H1 (cell line): ENCODE data around the gene S100A4. TPM values are rescaled to one million over a fixed set of nuclear protein-coding genes. Genes with fewer than 3 reads are reported as not detected.

Experiments
- CTCF ChIA-PET: fragments of 300-600 bp; sonication (Branson Sonifier 250); formaldehyde crosslinking; loops from one replicate; lab custom pipeline; 2021; ENCODE audit not compliant: partially characterized antibody; lab: Charles Lee
- POLR2A ChIA-PET: fragments of 300-600 bp; sonication (Branson Sonifier 250); formaldehyde crosslinking; loops from one replicate; lab custom pipeline; 2021; ENCODE audit warnings: inconsistent platforms; ENCODE audit not compliant: partially characterized antibody; lab: Charles Lee
- DNase-seq, 2 experiments: peaks; one replicate each; pipeline versions ENCODE4 v3.0.0 to v3.0.0-alpha.2; 2010 to 2022; ENCODE audit warnings: low spot score in 2 of 2, low read depth in 1 of 2, mixed read lengths in 1 of 2
- FAIRE-seq: peaks from 2 replicates; lab custom pipeline; 2011; peaks lifted over from hg19 to GRCh38; lab: Jason Lieb, UNC
- H2AFZ ChIP-seq: 2 replicates; pipeline ENCODE4 v1.8.1; 2012; ENCODE audit warnings: low read length, inconsistent platforms
- H2AK5ac ChIP-seq: 2 replicates; pipeline ENCODE4 v1.6.1; 2013; ENCODE audit warnings: low read depth, low read length
- H2BK120ac ChIP-seq: replicated peaks from 2 replicates; pipeline ENCODE3; 2013; ENCODE audit warnings: low read depth, low read length, inconsistent platforms
- H2BK12ac ChIP-seq: 2 replicates; pipeline ENCODE4 v1.6.1; 2013; ENCODE audit warnings: low read depth, low read length
- H2BK15ac ChIP-seq: 2 replicates; pipeline ENCODE4 v1.6.1; 2013; ENCODE audit warnings: low read length
- H2BK20ac ChIP-seq: 2 replicates; pipeline ENCODE4 v1.6.1; 2013; ENCODE audit warnings: low read length
- H2BK5ac ChIP-seq: 2 replicates; pipeline ENCODE4 v1.6.1; 2013; ENCODE audit warnings: low read depth, low read length
- H3K14ac ChIP-seq: 2 replicates; pipeline ENCODE4 v1.6.1; 2013; ENCODE audit warnings: inconsistent platforms; ENCODE audit not compliant: insufficient read length
- H3K18ac ChIP-seq: 2 replicates; pipeline ENCODE4 v1.6.1; 2013; ENCODE audit warnings: low read length; ENCODE audit errors: extremely low read depth
- H3K23ac ChIP-seq: 2 replicates; pipeline ENCODE4 v1.6.1; 2013; ENCODE audit warnings: inconsistent platforms; ENCODE audit not compliant: insufficient read length
- H3K23me2 ChIP-seq: 2 replicates; pipeline ENCODE4 v1.6.1; 2013; ENCODE audit warnings: low read depth, low read length
- H3K27ac ChIP-seq: 2 replicates; pipeline ENCODE4 v1.6.1; 2011; ENCODE audit warnings: low read depth, low read length, inconsistent platforms
- H3K27me3 ChIP-seq, 4 experiments: replicated peaks in 1 of 4; 1 replicate in 1 of 4; 2 replicates in 3 of 4; pipeline versions ENCODE4 v1.6.1 to v1.8.1; 2011 to 2013; ENCODE audit warnings: low read length in 3 of 4, mild to moderate bottlenecking in 3 of 4, inconsistent platforms in 2 of 4, mixed read lengths in 2 of 4, moderate library complexity in 1 of 4; ENCODE audit not compliant: control insufficient read depth in 3 of 4, insufficient read depth in 3 of 4; ENCODE audit errors: extremely low read depth in 1 of 4
- H3K36me3 ChIP-seq, 4 experiments: 2 replicates each; pipeline versions ENCODE4 v1.6.1 to v1.8.1; 2011 to 2013; ENCODE audit warnings: mild to moderate bottlenecking in 4 of 4, low read length in 3 of 4, moderate library complexity in 2 of 4, control low read depth in 1 of 4, inconsistent platforms in 1 of 4; ENCODE audit not compliant: insufficient read depth in 4 of 4, control insufficient read depth in 2 of 4
- H3K4ac ChIP-seq: replicated peaks from 2 replicates; pipeline ENCODE3; 2013; ENCODE audit warnings: low read length, low read depth, mixed read lengths, inconsistent platforms; ENCODE audit not compliant: insufficient read length
- H3K4me1 ChIP-seq, 4 experiments: replicated peaks in 1 of 4; 1 replicate in 1 of 4; 2 replicates in 3 of 4; pipeline versions ENCODE4 v1.6.1 to v1.8.1; 2011 to 2013; ENCODE audit warnings: low read length in 3 of 4, inconsistent platforms in 2 of 4, mixed read lengths in 1 of 4; ENCODE audit not compliant: insufficient read depth in 4 of 4, control insufficient read depth in 3 of 4
- H3K4me2 ChIP-seq, 2 experiments: 2 replicates each; pipeline versions ENCODE4 v1.6.1 to v1.8.1; 2011 to 2013; ENCODE audit warnings: low read depth in 2 of 2, low read length in 2 of 2, control low read depth in 1 of 2, inconsistent platforms in 1 of 2, mild to moderate bottlenecking in 1 of 2; ENCODE audit not compliant: insufficient read depth in 1 of 2
- H3K4me3 ChIP-seq, 4 experiments: fragments of 200-600, 300-600 bp in 1 of 4; sonication (generic), shearing (Covaris generic), sonication (Bioruptor Twin) in 1 of 4; 2 replicates each; pipeline versions ENCODE4 v1.5.1 to v1.8.1; 2011 to 2016; ENCODE audit warnings: low read length in 4 of 4, low read depth in 3 of 4, control low read depth in 2 of 4, inconsistent platforms in 2 of 4, mild to moderate bottlenecking in 2 of 4, mixed read lengths in 1 of 4, moderate library complexity in 1 of 4; ENCODE audit not compliant: insufficient read depth in 2 of 4; ENCODE audit errors: extremely low read depth in 1 of 4
- H3K56ac ChIP-seq: replicated peaks from 2 replicates; pipeline ENCODE3; 2013; ENCODE audit warnings: low read depth, mild to moderate bottlenecking, mixed read lengths, low read length, inconsistent platforms; ENCODE audit not compliant: insufficient read length
- H3K79me1 ChIP-seq: 2 replicates; pipeline ENCODE4 v1.6.1; 2013; ENCODE audit warnings: low read depth, low read length, control low read depth
- H3K79me2 ChIP-seq, 2 experiments: 2 replicates each; pipeline versions ENCODE4 v1.6.1 to v1.8.1; 2012 to 2013; ENCODE audit warnings: low read length in 2 of 2, mild to moderate bottlenecking in 2 of 2, inconsistent platforms in 1 of 2; ENCODE audit not compliant: insufficient read depth in 2 of 2, control insufficient read depth in 1 of 2
- H3K9ac ChIP-seq, 4 experiments: replicated peaks in 1 of 4; 1 replicate in 1 of 4; 2 replicates in 3 of 4; pipeline versions ENCODE4 v1.6.1 to v1.8.1; 2011 to 2013; ENCODE audit warnings: low read depth in 3 of 4, low read length in 3 of 4, control low read depth in 2 of 4, mild to moderate bottlenecking in 2 of 4, moderate library complexity in 2 of 4, inconsistent platforms in 1 of 4; ENCODE audit errors: extremely low read depth in 1 of 4
- H3K9me3 ChIP-seq, 2 experiments: 2 replicates each; pipeline versions ENCODE4 v1.6.1 to v1.8.1; 2012 to 2013; ENCODE audit warnings: mild to moderate bottlenecking in 2 of 2, moderate library complexity in 2 of 2, control low read depth in 1 of 2, inconsistent platforms in 1 of 2, low read depth in 1 of 2, low read length in 1 of 2, mixed read lengths in 1 of 2; ENCODE audit not compliant: insufficient read depth in 2 of 2
- H4K20me1 ChIP-seq, 2 experiments: replicated peaks in 1 of 2; 2 replicates each; pipeline versions ENCODE3 to v1.8.1; 2011 to 2013; ENCODE audit warnings: inconsistent platforms in 2 of 2, low read length in 2 of 2, mild to moderate bottlenecking in 1 of 2; ENCODE audit not compliant: insufficient read depth in 2 of 2, control insufficient read depth in 1 of 2
- H4K5ac ChIP-seq: 2 replicates; pipeline ENCODE4 v1.6.1; 2013; ENCODE audit warnings: low read length, low read depth, mixed read lengths, inconsistent platforms; ENCODE audit not compliant: insufficient read length
- H4K8ac ChIP-seq: 2 replicates; pipeline ENCODE4 v1.8.0; 2013; ENCODE audit warnings: mild to moderate bottlenecking, moderate library complexity, low read length, inconsistent platforms; ENCODE audit not compliant: insufficient read depth; ENCODE audit errors: extremely low read depth
- H4K91ac ChIP-seq: replicated peaks from 2 replicates; pipeline ENCODE3; 2013; ENCODE audit warnings: low read length, mixed read lengths, inconsistent platforms; ENCODE audit not compliant: insufficient read length
- EGR1 ChIP-seq: IDR thresholded peaks from 2 replicates; pipeline ENCODE4 v1.6.1; 2011; ENCODE audit warnings: low read depth, low read length, borderline replicate concordance
- FOSL1 ChIP-seq: IDR thresholded peaks from 2 replicates; pipeline ENCODE4 v1.6.1; 2011; ENCODE audit warnings: mild to moderate bottlenecking, low read depth, low read length, moderate library complexity; ENCODE audit not compliant: insufficient read depth
- GTF2F1 ChIP-seq: IDR thresholded peaks from 2 replicates; pipeline ENCODE4 v1.6.1; 2012; ENCODE audit warnings: low read depth, low read length, improper control_type of control experiment, borderline replicate concordance
- JUN ChIP-seq: IDR thresholded peaks from 2 replicates; pipeline ENCODE4 v1.6.1; 2011; ENCODE audit warnings: low read depth, mild to moderate bottlenecking, improper control_type of control experiment, low read length
- RFX5 ChIP-seq: IDR thresholded peaks from 2 replicates; pipeline ENCODE4 v1.6.1; 2011; ENCODE audit warnings: low read depth, low read length, improper control_type of control experiment, borderline replicate concordance
- WGBS, 2 experiments: shearing (Covaris generic) in 1 of 2; methylation state at CpG; one replicate each; pipeline versions ENCODE4 v1.1.6 to v1.1.7; 2013 to 2015; ENCODE audit warnings: low lambda C conversion rate in 2 of 2, mixed read lengths in 2 of 2, inconsistent platforms in 1 of 2, low coverage in 1 of 2, missing lambda C conversion rate in 1 of 2; ENCODE audit not compliant: insufficient replicate concordance in 2 of 2, insufficient coverage in 1 of 2, insufficient read length in 1 of 2; ENCODE audit errors: extremely low coverage in 1 of 2, missing lambda C conversion rate in 1 of 2; 5-methylcytosine and 5-hydroxymethylcytosine counted together
- polyA plus RNA-seq, 7 experiments: library from polyadenylated mRNA; depleted of rRNA in 3 of 7; stranded (reverse) in 5 of 7; unstranded in 2 of 7; fragments of >200 nt in 5 of 7; fragments of 200-250 nt in 2 of 7; gene quantifications; 1 replicate in 5 of 7; 2 replicates in 1 of 7; 4 replicates in 1 of 7; pipeline versions ENCODE4 v1.2.1 to v1.2.3, GENCODE V29; 2011 to 2013; ENCODE audit warnings: missing spikeins in 2 of 7, mixed read lengths in 2 of 7
- total RNA-seq: library from RNA; stranded (reverse); fragmentation: NEBNext Ultra II Directional; extraction: Animal tissue kit (Norgen Biotek cat#: 25700); gene quantifications from 2 replicates; pipeline ENCODE4 v1.2.1, GENCODE V29; 2021
- TF ChIP-seq, protein P1 (sequence below): IDR thresholded peaks from 2 replicates; pipeline ENCODE4 v1.6.1; 2011; ENCODE audit warnings: low read length, improper control_type of control experiment

S100A4 gene
- total and polyA plus RNA-seq, 2 of the 8 experiments (the other 6 are each of a cell fraction or from before 2014, with no cell fraction given): 36.3 to 85.4 TPM

DNA sequence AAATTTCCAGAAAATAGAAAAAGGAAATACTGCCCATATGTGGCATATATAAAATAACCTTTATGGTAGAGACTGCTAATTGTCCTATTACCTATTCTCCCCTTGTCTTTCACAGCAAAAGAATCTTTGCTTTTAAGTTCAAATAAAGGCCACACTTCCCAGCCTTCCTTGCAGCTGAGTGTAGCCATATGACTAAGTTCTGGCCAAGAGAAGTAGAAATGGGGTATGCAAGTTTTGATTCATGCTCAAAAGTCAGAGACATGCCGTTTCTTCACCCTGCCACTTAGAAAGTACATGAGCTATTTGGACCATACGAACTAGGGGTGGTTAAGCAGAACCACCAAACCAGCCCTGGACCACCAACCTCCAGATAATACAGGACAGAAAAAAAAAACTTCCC lies 38.4 kb upstream of the S100A4 start:
- TF ChIP-seq FOSL1 (no peak), EGR1 (no peak), JUN (no peak), RFX5 (no peak), GTF2F1 (no peak)
- TF ChIP-seq, protein P1, sequence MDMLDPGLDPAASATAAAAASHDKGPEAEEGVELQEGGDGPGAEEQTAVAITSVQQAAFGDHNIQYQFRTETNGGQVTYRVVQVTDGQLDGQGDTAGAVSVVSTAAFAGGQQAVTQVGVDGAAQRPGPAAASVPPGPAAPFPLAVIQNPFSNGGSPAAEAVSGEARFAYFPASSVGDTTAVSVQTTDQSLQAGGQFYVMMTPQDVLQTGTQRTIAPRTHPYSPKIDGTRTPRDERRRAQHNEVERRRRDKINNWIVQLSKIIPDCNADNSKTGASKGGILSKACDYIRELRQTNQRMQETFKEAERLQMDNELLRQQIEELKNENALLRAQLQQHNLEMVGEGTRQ: no peak
- TF ChIP-seq, all 59 proteins: peak for 0
- Histone ChIP-seq H3K79me1 (no peaks in the 10 kb centered on the region), H3K79me2 (no peaks in the 10 kb centered on the region), H2BK5ac (no peak overlapping the region), H3K9me3 (peaks cover 0 to 2% of the 10 kb centered on the region in 2 experiments; a peak in 1 of 4 replicates), H2AK5ac (no peak overlapping the region), H3K27me3 (no peaks in the 10 kb centered on the region), H3K4me2 (no peak overlapping the region), H2BK12ac (no peak overlapping the region), H3K27ac (no peak overlapping the region), H2BK15ac (no peak overlapping the region), H4K20me1 (no peaks in the 10 kb centered on the region), H3K14ac (no peak overlapping the region), H4K8ac (no peak overlapping the region), H3K56ac (no peak overlapping the region), H4K5ac (no peak overlapping the region), H3K23me2 (no peaks in the 10 kb centered on the region; the same call in 1 of the 2 replicates), H3K4me1 (no peaks in the 10 kb centered on the region), H3K4ac (peak overlapping the region; percentile 53), H3K4me3 (no peak overlapping the region), H2BK20ac (no peak overlapping the region), H4K91ac (no peak overlapping the region), H3K18ac (no peak overlapping the region), H3K23ac (no peak overlapping the region), H3K36me3 (no peaks in the 10 kb centered on the region), H2BK120ac (no peak overlapping the region), H2AFZ (no peak overlapping the region), H3K9ac (no peak overlapping the region)
- peak; percentile 28 for FAIRE-seq
- DNase-seq: no peak
- POLR2A ChIA-PET: interaction anchor here (1.8 kb wide), 1 partner anchor 49 kb away, joined by 3 read pairs; the partner anchor contains the start of gene S100A6
- CTCF ChIA-PET: interaction anchor here (0.6 to 1.4 kb wide), 2 partner anchors 10 to 295 kb away, joined by 3 to 4 read pairs; no protein-coding TSS in a partner anchor
- WGBS, 2 experiments: 74% methylated on average over 2 of the region's 2 CpGs; no CpG with 5 or more reads in 1 of the 2 experiments
